HG03108 (cell line): ENCODE measurements around the gene GAN.

Source experiments
- ATAC-seq: cut with Tn5 transposase; IDR thresholded peaks from one replicate; pipeline ENCODE4 v1.9.1; 2021; ENCODE audit warnings: moderate library complexity; ENCODE audit not compliant: unreplicated experiment

Gene GAN

GRCh38 chr16:81350306-81350615 lies 35.5 kb downstream of the GAN start:
- ATAC-seq: no peak

DNA sequence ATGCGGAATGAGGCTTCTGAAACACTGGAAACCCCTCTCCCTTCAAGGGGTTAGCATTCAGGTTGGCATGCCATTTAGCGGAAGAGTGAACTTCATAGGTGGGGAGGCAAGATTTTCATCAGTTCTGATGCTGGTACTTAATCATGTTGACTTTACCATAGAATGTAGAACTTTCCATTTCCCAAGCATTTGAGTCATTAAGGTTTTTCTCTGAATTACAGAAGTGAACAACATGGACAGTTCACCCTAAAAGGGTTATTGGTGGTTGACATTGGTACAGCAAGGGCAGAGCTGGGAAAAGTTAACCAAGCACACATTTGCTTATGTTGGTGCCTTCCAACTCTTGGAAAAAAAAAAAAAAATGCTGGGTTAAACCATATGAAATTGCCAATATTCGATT lies 39.1 kb downstream of the GAN start:
- no peak for ATAC-seq

DNA sequence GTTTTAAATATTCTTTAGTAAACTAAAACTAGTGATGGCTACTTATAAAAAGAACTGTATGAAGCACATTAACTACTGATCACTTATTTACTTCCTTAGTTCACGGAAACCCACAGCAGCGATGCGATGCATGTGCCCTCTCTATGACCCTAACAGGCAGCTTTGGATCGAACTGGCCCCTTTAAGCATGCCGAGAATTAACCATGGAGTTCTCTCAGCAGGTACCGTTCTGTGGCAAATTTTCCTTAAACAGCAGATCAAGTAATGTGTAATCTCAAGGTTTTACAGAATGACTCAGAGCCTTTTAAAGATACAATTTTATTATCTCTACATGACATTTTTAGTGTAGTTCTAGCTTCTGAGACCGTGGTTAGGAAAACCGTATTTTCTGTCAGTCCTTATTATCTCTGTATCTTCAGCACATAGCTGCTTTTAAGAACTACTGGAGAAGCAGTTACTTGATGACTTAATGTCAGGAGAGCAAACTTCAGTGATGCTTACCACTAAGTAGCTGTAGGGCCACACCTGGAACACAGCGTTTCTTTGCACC lies 43.0 kb downstream of the GAN start:
- ATAC-seq: no peak

DNA sequence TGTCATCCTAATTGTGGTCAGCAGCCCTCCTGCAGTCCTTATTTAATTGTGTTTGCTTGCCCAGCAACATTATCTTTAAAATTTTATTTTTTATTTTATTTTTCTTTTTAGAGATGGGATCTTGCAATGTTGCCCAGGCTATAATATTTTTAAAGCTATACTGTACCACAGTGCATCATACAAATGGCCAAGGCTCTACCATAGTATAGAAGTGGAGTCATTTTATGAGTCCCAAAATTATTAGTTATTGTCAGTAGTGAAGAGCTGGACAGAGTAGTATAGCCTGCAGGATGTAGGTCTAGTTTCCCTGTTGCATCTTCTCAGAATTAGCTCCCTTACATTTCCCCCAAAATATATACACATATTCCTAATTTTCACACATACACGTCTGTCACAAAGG lies 44.1 kb downstream of the GAN start:
- no peak for ATAC-seq

- ATAC-seq: no peak
These were observed 45.4 kb downstream of the GAN start for GRCh38 chr16:81360135-81360534.

GRCh38 chr16:81365731-81366130 lies 51.0 kb downstream of the GAN start:
- ATAC-seq: no peak

- ATAC-seq: no peak
These were observed 51.7 kb downstream of the GAN start for GRCh38 chr16:81366316-81366932.

DNA sequence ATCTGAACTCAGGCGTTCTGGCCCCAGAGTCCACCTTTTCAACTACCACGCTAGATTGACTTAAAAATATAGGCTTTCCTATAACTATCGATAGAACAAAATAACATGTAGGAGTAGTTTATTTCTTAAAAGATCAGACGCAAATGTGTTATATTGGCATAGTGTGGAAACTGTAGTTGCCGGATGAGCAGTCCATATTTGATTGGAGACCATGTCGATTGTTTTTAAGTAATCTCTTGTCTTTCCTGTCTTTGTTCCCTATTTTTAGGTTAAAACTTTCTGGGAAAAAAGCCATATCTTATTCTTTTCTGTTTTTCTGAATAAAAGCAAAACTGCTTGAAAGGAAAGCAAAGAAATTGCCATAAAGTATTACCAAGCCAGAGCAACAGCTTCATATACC lies 53.1 kb downstream of the GAN start:
- no peak for ATAC-seq

DNA sequence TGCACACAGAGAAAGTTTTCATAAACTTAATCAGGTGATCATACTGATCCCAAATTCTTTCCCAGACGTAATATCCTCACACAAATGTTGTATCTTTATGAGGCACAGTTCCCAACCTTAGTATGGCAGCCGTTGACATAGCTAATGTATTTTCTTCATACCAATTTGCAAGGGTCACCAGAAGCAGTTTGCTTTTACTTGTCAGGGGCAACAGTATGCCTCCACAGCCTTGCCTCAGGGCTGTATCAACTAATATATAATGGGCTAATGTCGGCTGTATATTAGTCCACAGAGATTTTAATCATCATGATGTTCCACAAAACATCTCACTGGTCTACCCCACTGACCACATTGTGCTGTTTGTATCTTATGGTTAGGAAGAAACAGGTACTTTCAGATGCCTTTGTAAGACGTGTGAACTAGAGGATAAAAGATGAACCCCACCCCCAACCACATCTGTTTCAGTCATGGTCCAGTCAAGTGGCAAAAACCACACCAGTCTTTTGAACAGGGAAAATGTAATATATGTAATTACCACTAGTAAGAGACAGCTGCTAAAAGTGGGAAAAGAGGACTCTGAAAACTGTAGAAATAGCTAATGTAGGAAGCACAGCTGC lies 55.2 kb downstream of the GAN start:
- ATAC-seq: no peak

DNA sequence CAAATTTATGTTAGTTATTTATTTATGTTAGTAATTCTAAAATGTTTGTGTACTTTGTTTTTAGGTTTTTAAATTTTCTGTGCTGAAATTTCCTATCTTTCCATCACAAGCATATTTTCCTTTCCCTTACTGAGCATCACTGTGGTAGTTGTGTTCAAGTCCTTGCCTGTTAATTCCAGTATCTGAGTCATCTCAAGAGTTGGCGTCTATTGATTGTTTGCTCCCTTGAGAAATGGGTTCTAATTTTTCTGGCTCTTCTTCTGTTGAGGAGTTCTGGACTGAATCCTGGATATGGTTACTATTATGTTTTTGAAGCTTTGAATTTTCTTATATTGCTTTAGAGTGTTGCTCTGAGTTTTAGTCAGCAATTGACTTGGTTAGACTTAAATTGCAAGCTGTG lies 56.3 kb downstream of the GAN start:
- ATAC-seq: no peak

DNA sequence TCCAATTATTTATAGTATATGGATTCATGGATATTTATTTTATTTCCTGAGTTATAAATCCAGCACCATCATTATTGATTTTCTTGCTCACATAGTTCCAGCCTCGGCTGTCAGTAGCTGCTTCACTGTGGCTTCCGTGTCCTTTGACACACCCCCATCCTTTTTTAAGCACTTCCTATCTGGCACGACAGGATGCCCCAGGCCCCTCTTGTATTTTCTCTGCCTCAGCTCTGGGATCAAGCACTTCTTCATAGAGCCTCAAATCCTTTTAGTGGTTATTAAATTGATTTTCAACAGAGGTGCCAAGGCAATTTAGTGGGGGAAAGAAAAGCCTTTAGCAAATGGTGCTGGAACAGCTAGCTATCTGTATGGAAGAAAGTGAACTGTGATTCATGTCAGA lies 59.8 kb downstream of the GAN start:
- ATAC-seq: no peak

- no peak for ATAC-seq
These were observed 62.1 kb downstream of the GAN start for GRCh38 chr16:81376880-81377279.

- ATAC-seq: no peak
These were observed 63.3 kb downstream of the GAN start for GRCh38 chr16:81378049-81378448.

DNA sequence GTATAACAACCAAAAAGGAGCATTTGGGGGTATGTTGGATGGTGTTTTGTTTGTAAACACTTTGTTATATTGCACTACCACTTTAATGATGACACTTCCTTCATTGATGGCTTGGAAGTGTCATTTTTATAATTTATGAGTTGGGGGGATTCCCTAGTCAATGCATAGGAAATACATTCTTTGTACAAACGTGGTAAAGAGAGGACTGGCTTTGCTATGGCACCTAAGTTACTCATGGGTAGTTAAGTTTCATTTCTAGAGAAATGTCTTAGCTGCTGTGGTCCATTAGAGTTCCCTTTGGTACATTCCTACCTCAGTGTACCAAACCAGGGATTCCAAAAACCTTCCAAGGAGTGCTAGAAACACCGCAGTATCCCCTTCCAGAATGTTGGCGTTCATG lies 66.2 kb downstream of the GAN start:
- ATAC-seq: no peak

GRCh38 chr16:81384006-81384405 lies 69.2 kb downstream of the GAN start:
- no peak for ATAC-seq

DNA sequence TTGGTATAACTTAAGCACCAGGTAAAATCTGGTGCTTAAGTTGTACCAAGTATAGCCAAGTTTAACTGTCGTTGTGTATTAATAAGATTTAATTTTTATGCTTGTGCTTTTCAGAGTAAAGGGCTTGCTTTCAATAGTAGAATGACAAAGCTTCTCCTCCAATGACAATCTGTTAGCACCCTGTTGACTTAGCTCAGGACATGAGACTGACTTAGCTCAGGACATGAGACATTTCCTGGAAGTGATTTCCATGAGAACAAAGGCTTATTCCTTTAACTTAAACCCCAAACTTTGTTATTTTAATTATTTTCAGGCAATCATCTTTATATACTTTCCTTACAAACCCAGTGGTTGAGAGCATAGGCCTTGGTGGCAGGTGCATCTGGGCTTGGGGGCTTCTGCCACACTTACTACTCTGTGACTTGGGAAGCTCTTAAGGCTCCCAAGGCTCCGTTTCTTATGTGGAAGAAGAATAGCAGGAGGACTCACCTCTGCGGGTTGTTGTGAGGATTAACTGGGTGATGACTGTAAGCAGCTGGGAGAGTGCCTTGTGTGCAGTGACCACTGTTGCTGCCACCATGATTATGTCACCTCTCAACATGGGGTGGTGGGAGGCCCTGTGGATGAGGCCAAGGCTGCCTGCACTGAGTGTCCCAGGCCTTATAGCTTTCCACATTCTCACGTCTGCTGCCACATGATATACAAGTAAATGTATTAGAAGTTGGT lies 70.4 kb downstream of the GAN start:
- ATAC-seq: no peak

DNA sequence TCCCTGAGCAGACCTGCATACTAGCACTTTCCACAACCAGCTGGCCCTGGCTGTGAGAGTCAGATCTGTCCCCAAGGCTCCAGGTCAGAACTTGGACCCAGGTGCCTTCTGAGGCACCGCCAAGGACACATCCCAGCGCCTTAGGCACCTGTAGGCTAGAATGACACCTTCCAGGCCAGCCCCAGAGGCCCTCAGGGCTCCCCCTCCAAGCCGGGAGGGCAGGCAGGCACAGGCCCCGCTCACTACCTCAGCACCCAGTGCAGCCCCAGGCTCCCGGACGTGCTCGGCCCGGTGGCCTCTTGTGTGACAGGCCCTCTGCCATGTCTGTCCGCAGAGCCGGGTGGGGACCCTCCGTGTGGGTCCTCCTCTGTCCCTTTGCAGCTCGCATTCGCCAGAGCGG lies 73.6 kb downstream of the GAN start:
- ATAC-seq: no peak

- ATAC-seq: no peak
These were observed 76.1 kb downstream of the GAN start for GRCh38 chr16:81390840-81391239.

DNA sequence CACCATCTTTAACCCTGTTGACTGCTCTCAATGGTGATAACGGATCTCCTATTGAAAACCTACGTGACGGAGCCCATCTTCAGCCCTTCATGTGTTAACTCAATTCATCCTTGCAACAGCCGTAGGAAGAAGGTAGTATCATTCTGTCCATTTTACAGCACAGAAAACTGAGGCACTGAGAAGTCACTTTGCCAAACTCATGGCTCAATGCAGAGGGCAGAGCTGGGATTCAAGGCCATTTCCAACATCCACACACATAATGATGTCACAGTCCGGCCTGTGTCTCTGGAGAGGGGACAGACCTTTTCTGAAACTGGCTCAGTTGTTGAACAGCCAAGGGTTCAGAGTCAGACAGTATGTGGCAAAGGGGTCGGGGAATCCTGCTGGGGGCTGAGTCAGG lies 77.2 kb downstream of the GAN start:
- no peak for ATAC-seq

- no peak for ATAC-seq
These were observed 79.7 kb downstream of the GAN start for GRCh38 chr16:81394416-81394815.

DNA sequence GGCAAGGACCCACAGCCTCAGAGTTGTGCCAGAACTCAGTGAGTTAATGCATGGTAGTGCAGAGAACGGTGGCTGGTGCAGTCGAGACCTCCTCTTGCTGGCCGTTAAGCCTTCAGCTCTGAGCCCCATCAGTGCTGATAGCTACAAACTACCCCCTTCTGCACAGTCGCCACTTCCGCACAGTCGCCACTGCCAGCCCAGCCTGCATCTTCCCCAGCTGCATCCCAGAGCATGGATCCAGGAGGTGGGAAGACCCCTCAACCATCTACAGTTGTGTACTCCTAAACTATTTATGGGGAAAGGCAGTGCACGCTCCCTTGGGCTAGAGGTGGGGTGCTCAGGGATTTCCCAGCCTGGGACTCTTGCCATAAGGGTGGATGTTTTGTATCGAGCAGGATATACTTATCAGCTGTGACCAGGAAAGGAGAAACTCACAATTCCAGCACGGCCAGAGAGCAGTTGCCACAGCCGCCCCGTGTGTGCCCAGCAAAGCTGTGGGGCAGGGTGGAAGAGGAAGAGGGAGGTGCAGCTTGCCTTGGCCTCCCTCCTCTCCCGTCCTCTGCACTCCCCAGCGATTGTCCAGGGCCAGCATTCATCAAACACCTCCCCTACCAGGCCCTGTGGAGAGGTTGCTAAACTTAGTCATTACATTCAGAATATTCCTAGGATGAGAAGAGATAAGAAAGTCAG lies 80.3 kb downstream of the GAN start:
- ATAC-seq: no peak
